ENCODE data around the gene GNPNAT1. TPM values are rescaled to one million over a fixed set of nuclear protein-coding genes. Genes with fewer than 3 reads are reported as not detected.

Gene GNPNAT1
- total RNA-seq, 1 donor from 2014 or later = 37.7 TPM

DNA sequence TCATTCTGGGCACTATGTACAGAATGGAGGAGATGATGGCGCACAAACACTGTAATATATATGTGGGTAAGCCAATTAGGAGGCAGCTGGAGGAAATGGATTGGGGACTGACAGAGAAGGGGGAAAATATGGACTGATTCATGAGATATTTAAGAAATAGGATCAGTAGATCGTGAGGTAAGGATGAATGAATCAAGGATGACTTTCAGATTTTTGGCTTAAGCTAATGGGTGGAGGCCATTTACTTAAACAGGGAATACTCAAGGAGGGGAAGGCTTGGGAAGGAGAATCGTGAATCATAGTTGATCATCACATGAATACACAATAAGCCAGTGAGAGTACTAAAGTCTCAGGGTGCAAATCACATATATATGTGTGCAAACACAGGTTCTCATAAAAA, 11.2 kb upstream of the GNPNAT1 start:
- peak; percentile 77 for DNase-seq (ENCODE audit: low read depth)
- Histone ChIP-seq H3K4me3 (ENCODE audit: insufficient read depth, low read depth, low read length) (no peak overlapping the region), H3K9ac (ENCODE audit: low read length) (peak overlapping the region; percentile 72), H2AFZ (ENCODE audit: low read depth, low read length) (peak overlapping the region; percentile 41), H3K27ac (ENCODE audit: low read depth, low read length) (peak overlapping the region; percentile 84), H3K79me2 (ENCODE audit: insufficient read depth, low read length) (no peaks in the 10 kb centered on the region), H3K4me1 (ENCODE audit: insufficient read depth, low read length) (peaks cover 24% of the 10 kb centered on the region), H4K20me1 (ENCODE audit: insufficient read depth, low read length) (no peaks in the 10 kb centered on the region), H3K27me3 (ENCODE audit: insufficient read depth, low read length) (no peaks in the 10 kb centered on the region), H3K4me2 (ENCODE audit: low read length) (peak overlapping the region; percentile 71), H3K36me3 (ENCODE audit: insufficient read depth, low read length) (no peaks in the 10 kb centered on the region), H3K9me3 (ENCODE audit: insufficient read depth, low read depth, low read length) (no peaks in the 10 kb centered on the region)
- peak overlapping the region; percentile 51 for H3K27ac Mint-ChIP-seq (ENCODE audit: unreplicated experiment)
- peaks cover 15% of the 10 kb centered on the region for H3K4me1 Mint-ChIP-seq (ENCODE audit: low read depth, unreplicated experiment)
- no peaks in the 10 kb centered on the region for H3K9me3 Mint-ChIP-seq (ENCODE audit: unreplicated experiment)
- no peak overlapping the region for H3K4me3 Mint-ChIP-seq (ENCODE audit: unreplicated experiment)
- no peaks in the 10 kb centered on the region for H3K27me3 Mint-ChIP-seq (ENCODE audit: low read depth, unreplicated experiment)
- no peaks in the 10 kb centered on the region for H3K36me3 Mint-ChIP-seq (ENCODE audit: low read depth, unreplicated experiment)
- TF ChIP-seq CTCF (IDR thresholded peaks at IDR 0.05; ENCODE audit: insufficient read depth, low read depth, low read length) (no peak), EZH2 (IDR thresholded peaks at IDR 0.05; ENCODE audit: insufficient read depth, low read length) (no peak)
- peak; percentile 97 for FAIRE-seq

GRCh38 chr14:52801014-52801712, 9.8 kb upstream of the GNPNAT1 start:
- Histone ChIP-seq H3K9me3 (ENCODE audit: insufficient read depth, low read depth, low read length) (no peaks in the 10 kb centered on the region), H2AFZ (ENCODE audit: low read depth, low read length) (peak overlapping the region; percentile 55), H3K4me3 (ENCODE audit: insufficient read depth, low read depth, low read length) (no peak overlapping the region), H3K79me2 (ENCODE audit: insufficient read depth, low read length) (no peaks in the 10 kb centered on the region), H3K27me3 (ENCODE audit: insufficient read depth, low read length) (no peaks in the 10 kb centered on the region), H3K4me2 (ENCODE audit: low read length) (peak overlapping the region; percentile 71), H3K4me1 (ENCODE audit: insufficient read depth, low read length) (peaks cover 24% of the 10 kb centered on the region), H4K20me1 (ENCODE audit: insufficient read depth, low read length) (no peaks in the 10 kb centered on the region), H3K27ac (ENCODE audit: low read depth, low read length) (peak overlapping the region; percentile 84), H3K9ac (ENCODE audit: low read length) (peak overlapping the region; percentile 72), H3K36me3 (ENCODE audit: insufficient read depth, low read length) (no peaks in the 10 kb centered on the region)
- TF ChIP-seq CTCF (IDR thresholded peaks at IDR 0.05; ENCODE audit: insufficient read depth, low read depth, low read length) = no peak
- TF ChIP-seq EZH2 (IDR thresholded peaks at IDR 0.05; ENCODE audit: insufficient read depth, low read length) = no peak
- Mint-ChIP-seq H3K27ac (ENCODE audit: unreplicated experiment) (peak overlapping the region; percentile 51), H3K36me3 (ENCODE audit: low read depth, unreplicated experiment) (no peaks in the 10 kb centered on the region), H3K9me3 (ENCODE audit: unreplicated experiment) (no peaks in the 10 kb centered on the region), H3K27me3 (ENCODE audit: low read depth, unreplicated experiment) (no peaks in the 10 kb centered on the region), H3K4me1 (ENCODE audit: low read depth, unreplicated experiment) (peaks cover 10% of the 10 kb centered on the region), H3K4me3 (ENCODE audit: unreplicated experiment) (no peak overlapping the region)
- DNase-seq (ENCODE audit: low read depth) (peak; percentile 89), FAIRE-seq (peak; percentile 43)

GRCh38 chr14:52798826-52799225, 7.4 kb upstream of the GNPNAT1 start:
- Mint-ChIP-seq H3K27me3 (ENCODE audit: low read depth, unreplicated experiment) (no peaks in the 10 kb centered on the region), H3K27ac (ENCODE audit: unreplicated experiment) (no peak overlapping the region), H3K4me1 (ENCODE audit: low read depth, unreplicated experiment) (peaks cover 10% of the 10 kb centered on the region), H3K4me3 (ENCODE audit: unreplicated experiment) (no peak overlapping the region), H3K36me3 (ENCODE audit: low read depth, unreplicated experiment) (no peaks in the 10 kb centered on the region), H3K9me3 (ENCODE audit: unreplicated experiment) (no peaks in the 10 kb centered on the region)
- H3K79me2 ChIP-seq (ENCODE audit: insufficient read depth, low read length) = no peaks in the 10 kb centered on the region
- FAIRE-seq (no peak), DNase-seq (ENCODE audit: low read depth) (no peak)
- H3K36me3 ChIP-seq (ENCODE audit: insufficient read depth, low read length) = no peaks in the 10 kb centered on the region
- H4K20me1 ChIP-seq (ENCODE audit: insufficient read depth, low read length) = no peaks in the 10 kb centered on the region
- no peaks in the 10 kb centered on the region for H3K27me3 ChIP-seq (ENCODE audit: insufficient read depth, low read length)
- peaks cover 24% of the 10 kb centered on the region for H3K4me1 ChIP-seq (ENCODE audit: insufficient read depth, low read length)
- no peak overlapping the region for H2AFZ ChIP-seq (ENCODE audit: low read depth, low read length)
- H3K4me3 ChIP-seq (ENCODE audit: insufficient read depth, low read depth, low read length) = no peak overlapping the region
- no peak overlapping the region for H3K4me2 ChIP-seq (ENCODE audit: low read length)
- no peak overlapping the region for H3K27ac ChIP-seq (ENCODE audit: low read depth, low read length)
- TF ChIP-seq CTCF (IDR thresholded peaks at IDR 0.05; ENCODE audit: insufficient read depth, low read depth, low read length) (no peak), EZH2 (IDR thresholded peaks at IDR 0.05; ENCODE audit: insufficient read depth, low read length) (no peak)
- H3K9me3 ChIP-seq (ENCODE audit: insufficient read depth, low read depth, low read length) = no peaks in the 10 kb centered on the region
- no peak overlapping the region for H3K9ac ChIP-seq (ENCODE audit: low read length)
